GM18858 (cell line): Measurements from ENCODE around the gene ZNF319.

Experiments
- ATAC-seq: cut with Tn5 transposase; IDR thresholded peaks from one replicate; pipeline ENCODE4 v1.9.1; 2021; ENCODE audit not compliant: unreplicated experiment

The ZNF319 gene

GRCh38 chr16:57957673-57958392 lies 42.6 kb downstream of the ZNF319 start:
- ATAC-seq = no peak

GRCh38 chr16:57956924-57957672 lies 43.4 kb downstream of the ZNF319 start:
- ATAC-seq = no peak

- ATAC-seq = no peak
Measured at GRCh38 chr16:57956270-57956808, 44.1 kb downstream of the ZNF319 start.

- ATAC-seq = no peak
Measured at GRCh38 chr16:57955572-57956188, 44.8 kb downstream of the ZNF319 start.

- ATAC-seq = no peak
Measured at GRCh38 chr16:57953857-57954256, 46.6 kb downstream of the ZNF319 start.

GRCh38 chr16:57952909-57953308 lies 47.6 kb downstream of the ZNF319 start:
- no peak for ATAC-seq

- ATAC-seq = no peak
Measured at GRCh38 chr16:57951204-57951960, 49.1 kb downstream of the ZNF319 start.

- no peak for ATAC-seq
Measured at GRCh38 chr16:57950382-57950781, 50.1 kb downstream of the ZNF319 start.

- no peak for ATAC-seq
Measured at GRCh38 chr16:57949595-57950238, 50.8 kb downstream of the ZNF319 start.

GRCh38 chr16:57949013-57949412 lies 51.5 kb downstream of the ZNF319 start:
- ATAC-seq = no peak

- no peak for ATAC-seq
Measured at GRCh38 chr16:57948027-57948426, 52.4 kb downstream of the ZNF319 start.

GRCh38 chr16:57947261-57947660 lies 53.2 kb downstream of the ZNF319 start:
- no peak for ATAC-seq

GRCh38 chr16:57946181-57946801 lies 54.2 kb downstream of the ZNF319 start:
- ATAC-seq = no peak

GRCh38 chr16:57945740-57946138 lies 54.7 kb downstream of the ZNF319 start:
- no peak for ATAC-seq

GRCh38 chr16:57944970-57945739 lies 55.3 kb downstream of the ZNF319 start:
- no peak for ATAC-seq
